Measurements from ENCODE around the gene CWC27. TPM values are rescaled to one million over a fixed set of nuclear protein-coding genes. Genes with fewer than 3 reads are reported as not detected.
"Not testable (repeated sequence)": the region's sequence is repeated elsewhere in the genome, so short reads cannot be mapped to it uniquely, and the experiment has no call there.

CWC27 gene
- total RNA-seq, 4 donors from 2014 or later = 8.8 to 38.1 (median 17.6) TPM

GRCh38 chr5:64826541-64826940, 57.8 kb downstream of the CWC27 start:
- Histone ChIP-seq H3K4me3 (no peak overlapping the region), H3K9me3 (no peaks in the 10 kb centered on the region), H3K27me3 (no peaks in the 10 kb centered on the region), H3K27ac (no peak overlapping the region), H3K36me3 (peaks cover 0 to 4% (median 0%) of the 10 kb centered on the region in 3 donors), H3K4me1 (no peaks in the 10 kb centered on the region)
- WGBS, 2 donors = 69 to 80% methylated on average over 1 of the region's 1 CpG
- DNase-seq (ENCODE audit: low spot score in 2 of 2) = no peak
- TF ChIP-seq CTCF (IDR thresholded peaks at IDR 0.05) = no peak
- TF ChIP-seq POLR2A (IDR thresholded peaks at IDR 0.05) = no peak
- no peak for TF ChIP-seq EP300 (IDR thresholded peaks at IDR 0.05)

DNA sequence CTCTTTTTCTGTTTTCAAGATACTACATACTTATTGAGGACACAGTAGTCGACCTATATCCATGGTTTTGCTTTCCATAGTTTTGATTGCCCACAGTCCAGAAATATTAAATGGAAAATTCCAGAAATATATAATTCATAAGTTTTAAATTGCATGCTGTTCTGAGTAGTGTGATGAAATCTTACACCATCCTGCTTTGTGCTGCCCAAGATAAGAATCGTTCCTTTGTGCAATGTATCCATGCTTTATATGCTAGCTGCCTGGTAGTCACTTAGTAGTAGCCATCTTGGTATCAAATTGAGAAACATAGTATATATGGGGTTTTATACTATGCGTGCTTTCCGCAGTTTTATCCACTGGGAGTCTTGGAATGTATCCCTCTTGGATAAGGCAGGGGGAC, 59.0 kb downstream of the CWC27 start:
- Histone ChIP-seq H3K4me1 (no peaks in the 10 kb centered on the region), H3K27ac (no peak overlapping the region), H3K36me3 (peaks cover 0 to 4% (median 0%) of the 10 kb centered on the region in 3 donors), H3K4me3 (no peak overlapping the region), H3K27me3 (no peaks in the 10 kb centered on the region), H3K9me3 (no peaks in the 10 kb centered on the region)
- 69 to 77% methylated on average over 4 of the region's 4 CpGs for WGBS, 2 donors
- no peak for DNase-seq (ENCODE audit: low spot score in 2 of 2)
- TF ChIP-seq EP300 (IDR thresholded peaks at IDR 0.05) = no peak
- no peak for TF ChIP-seq POLR2A (IDR thresholded peaks at IDR 0.05)
- TF ChIP-seq CTCF (IDR thresholded peaks at IDR 0.05) = no peak

DNA sequence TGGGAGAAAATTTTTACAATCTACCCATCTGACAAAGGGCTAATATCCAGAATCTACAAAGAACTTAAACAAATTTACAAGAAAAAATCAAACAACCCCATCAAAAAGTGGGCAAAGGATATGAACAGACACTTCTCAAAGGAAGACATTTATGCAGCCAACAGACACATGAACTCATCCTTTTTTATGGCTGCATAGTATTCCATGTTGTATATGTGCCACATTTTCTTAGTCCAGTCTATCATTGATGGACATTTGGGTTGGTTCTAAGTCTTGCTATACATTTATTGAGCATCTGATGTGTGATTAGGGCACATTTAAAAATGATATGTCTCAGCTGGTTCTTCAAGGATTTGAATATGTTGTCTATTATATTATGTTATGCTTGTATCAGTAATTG, 61.9 kb downstream of the CWC27 start:
- H3K27ac ChIP-seq; H3K27me3 ChIP-seq; H3K4me3 ChIP-seq; H3K9me3 ChIP-seq; DNase-seq (ENCODE audit: low spot score in 2 of 2); H3K36me3 ChIP-seq; H3K4me1 ChIP-seq: not testable (repeated sequence)

GRCh38 chr5:64831996-64832395, 63.3 kb downstream of the CWC27 start:
- no peak overlapping the region for H3K4me3 ChIP-seq
- H3K36me3 ChIP-seq = peaks cover 0 to 4% (median 0%) of the 10 kb centered on the region in 3 donors
- no peaks in the 10 kb centered on the region for H3K27me3 ChIP-seq
- H3K9me3 ChIP-seq = no peaks in the 10 kb centered on the region
- no peak overlapping the region for H3K27ac ChIP-seq
- H3K4me1 ChIP-seq = peaks cover 0 to 15% (median 4%) of the 10 kb centered on the region in 4 donors
- no peak for TF ChIP-seq POLR2A (IDR thresholded peaks at IDR 0.05)
- TF ChIP-seq EP300 (IDR thresholded peaks at IDR 0.05) = no peak
- TF ChIP-seq CTCF (IDR thresholded peaks at IDR 0.05) = no peak
- WGBS, 2 donors = 97 to 98% methylated on average over 1 of the region's 1 CpG
- no peak for DNase-seq (ENCODE audit: low spot score in 2 of 2)

- WGBS, 2 donors = 72 to 93% methylated on average over 2 of the region's 2 CpGs
- peaks cover 0 to 17% (median 4%) of the 10 kb centered on the region in 4 donors for H3K4me1 ChIP-seq
- no peaks in the 10 kb centered on the region for H3K27me3 ChIP-seq
- no peak overlapping the region for H3K27ac ChIP-seq
- no peak overlapping the region for H3K4me3 ChIP-seq
- TF ChIP-seq EP300 (IDR thresholded peaks at IDR 0.05) = no peak
- no peak for TF ChIP-seq POLR2A (IDR thresholded peaks at IDR 0.05)
- no peak for TF ChIP-seq CTCF (IDR thresholded peaks at IDR 0.05)
- H3K9me3 ChIP-seq = no peaks in the 10 kb centered on the region
- DNase-seq (ENCODE audit: low spot score in 2 of 2) = no peak
- no peaks in the 10 kb centered on the region for H3K36me3 ChIP-seq
These were observed 65.3 kb downstream of the CWC27 start for GRCh38 chr5:64834037-64834436.

GRCh38 chr5:64834611-64835010, 65.9 kb downstream of the CWC27 start:
- H3K4me3 ChIP-seq = no peak overlapping the region
- H3K36me3 ChIP-seq = no peaks in the 10 kb centered on the region
- no peaks in the 10 kb centered on the region for H3K27me3 ChIP-seq
- WGBS, 2 donors = 89 to 100% methylated on average over 1 of the region's 1 CpG
- H3K4me1 ChIP-seq = peaks cover 0 to 17% (median 4%) of the 10 kb centered on the region in 4 donors
- H3K9me3 ChIP-seq = no peaks in the 10 kb centered on the region
- TF ChIP-seq CTCF (IDR thresholded peaks at IDR 0.05) (no peak), POLR2A (IDR thresholded peaks at IDR 0.05) (no peak), EP300 (IDR thresholded peaks at IDR 0.05) (no peak)
- no peak overlapping the region for H3K27ac ChIP-seq
- DNase-seq (ENCODE audit: low spot score in 2 of 2) = no peak
